Ovary (tissue), 9 donors: ENCODE data around the gene MLF2. TPM values are rescaled to one million over a fixed set of nuclear protein-coding genes. Genes with fewer than 3 reads are reported as not detected.

Experiments
- DNase-seq, 5 donors: peaks; one replicate each; pipeline ENCODE4 v3.0.0-alpha.2; 2019 to 2020
- H3K27ac ChIP-seq, 2 donors: fragments of 200-600 bp; one replicate each; pipeline versions ENCODE4 v1.5.1 to v1.8.0; 2019 to 2022
- H3K27me3 ChIP-seq: fragments of 200-600 bp; one replicate; pipeline ENCODE4 v1.8.0; 2022
- H3K36me3 ChIP-seq: fragments of 200-600 bp; sonication (generic); one replicate; pipeline ENCODE4 v1.5.1; 2019
- H3K4me1 ChIP-seq: one replicate; pipeline ENCODE4 v1.8.1; 2013; ENCODE audit warnings: mild to moderate bottlenecking, moderate library complexity; ENCODE audit not compliant: insufficient read depth
- H3K4me3 ChIP-seq: fragments of 200-600 bp; sonication (generic); one replicate; pipeline ENCODE4 v1.5.1; 2017
- H3K9me3 ChIP-seq, 2 donors: fragments of 200-600 bp in 1 of 2; sonication (generic) in 1 of 2; one replicate each; pipeline versions ENCODE4 v1.5.1 to v1.8.1; 2013 to 2019; ENCODE audit warnings: mild to moderate bottlenecking in 1 of 2, moderate library complexity in 1 of 2
- EP300 ChIP-seq: sonication (generic); formaldehyde crosslinking; IDR thresholded peaks from one replicate; pipeline ENCODE4 v1.6.1; 2017; ENCODE audit warnings: antibody characterized with exemption
- POLR2A ChIP-seq: fragments of 450-650 bp; IDR thresholded peaks from one replicate; pipeline ENCODE4 v1.6.1; 2017; ENCODE audit warnings: antibody characterized with exemption, mild to moderate bottlenecking, moderate library complexity
- WGBS, 3 donors: extraction: QIAGEN DNeasy Blood & Tissue Kit in 1 of 3; methylation state at CpG; one replicate each; pipeline versions ENCODE4 v1.1.5 to v1.1.7; 2013 to 2017; 5-methylcytosine and 5-hydroxymethylcytosine counted together
- intact Hi-C, 4 donors: fragments of 100-400 bp; cut with DNase I; formaldehyde crosslinking; loops; one replicate each; pipeline versions ENCODE4 v1.11.0 to v1.15.1; 2022 to 2023
- polyA plus RNA-seq, 2 donors: library from polyadenylated mRNA; stranded (reverse); fragments of 200-250 nt in 1 of 2; fragments of 350-450 nt in 1 of 2; fragmentation: Illumina TruSeq in 1 of 2; extraction: RNeasy Lipid Tissue Mini Kit (QIAGEN cat#74804) in 1 of 2; gene quantifications; one replicate each; pipeline ENCODE4 v1.2.3, GENCODE V29; 2013 to 2014
- total RNA-seq, 7 donors: library from RNA; depleted of rRNA in 2 of 7; stranded (reverse); fragments of >200 nt in 2 of 7; fragmentation: NEBNext Ultra II Directional in 3 of 7; extraction: Animal tissue kit (Norgen Biotek cat#: 25700) in 3 of 7; gene quantifications; one replicate each; pipeline versions ENCODE4 v1.1.0 to v1.2.4, GENCODE V29; 2016 to 2023
- TF ChIP-seq, protein P1 (sequence below), 3 donors: fragments of 450-650 bp in 2 of 3; fragments of 200-600 bp in 1 of 3; IDR thresholded peaks; one replicate each; pipeline versions ENCODE4 v1.5.1 to v1.8.0; 2016 to 2022; ENCODE audit warnings: antibody characterized with exemption in 3 of 3, mild to moderate bottlenecking in 1 of 3
- donor health status: DM: no; HTN: no; CAD: no; lungs with moderate emphysema.
- donor health status: DM: no; HTN: no; CAD: no.
- donor health status: Bipolar disorder and iron deficiency.
- donor health status: DM: yes; HTN: yes; CAD: no.
- donor health status: DM: no; HTN: no; CAD: no.
- donor health status: DM: yes; HTN: yes; CAD: no.

Gene MLF2
- total and polyA plus RNA-seq, 9 donors: 64.1 to 162 (median 140) TPM

DNA sequence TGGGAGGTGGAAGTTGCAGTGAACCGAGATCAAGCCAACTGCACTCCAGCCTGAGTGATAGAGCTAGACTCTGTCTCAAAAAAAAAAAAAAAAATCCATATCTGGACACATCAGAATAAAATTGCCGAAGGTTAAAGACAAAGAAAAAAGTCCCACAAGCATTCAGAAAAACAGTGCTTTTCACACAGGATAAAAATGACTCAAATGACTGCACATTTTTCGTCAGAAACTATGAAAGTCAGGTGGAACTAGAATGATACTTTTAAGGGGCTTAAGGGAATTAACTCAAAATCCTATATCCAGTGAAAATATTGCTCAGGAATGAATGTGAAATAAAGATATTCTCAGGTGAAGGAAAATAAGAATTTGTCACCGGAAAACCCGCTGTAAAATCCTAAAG is 16.2 kb downstream of the MLF2 start:
- intact Hi-C loops: loop anchor here (5.0 to 10.0 kb wide), 4 partner anchors 41 to 91 kb away; partner anchors contain the start of genes GPR162 (in 2 of the 4), CD4 (in 1 of the 4) and P3H3 (in 1 of the 4)
- TF ChIP-seq EP300 (no peak), POLR2A (no peak)
- TF ChIP-seq, protein P1, sequence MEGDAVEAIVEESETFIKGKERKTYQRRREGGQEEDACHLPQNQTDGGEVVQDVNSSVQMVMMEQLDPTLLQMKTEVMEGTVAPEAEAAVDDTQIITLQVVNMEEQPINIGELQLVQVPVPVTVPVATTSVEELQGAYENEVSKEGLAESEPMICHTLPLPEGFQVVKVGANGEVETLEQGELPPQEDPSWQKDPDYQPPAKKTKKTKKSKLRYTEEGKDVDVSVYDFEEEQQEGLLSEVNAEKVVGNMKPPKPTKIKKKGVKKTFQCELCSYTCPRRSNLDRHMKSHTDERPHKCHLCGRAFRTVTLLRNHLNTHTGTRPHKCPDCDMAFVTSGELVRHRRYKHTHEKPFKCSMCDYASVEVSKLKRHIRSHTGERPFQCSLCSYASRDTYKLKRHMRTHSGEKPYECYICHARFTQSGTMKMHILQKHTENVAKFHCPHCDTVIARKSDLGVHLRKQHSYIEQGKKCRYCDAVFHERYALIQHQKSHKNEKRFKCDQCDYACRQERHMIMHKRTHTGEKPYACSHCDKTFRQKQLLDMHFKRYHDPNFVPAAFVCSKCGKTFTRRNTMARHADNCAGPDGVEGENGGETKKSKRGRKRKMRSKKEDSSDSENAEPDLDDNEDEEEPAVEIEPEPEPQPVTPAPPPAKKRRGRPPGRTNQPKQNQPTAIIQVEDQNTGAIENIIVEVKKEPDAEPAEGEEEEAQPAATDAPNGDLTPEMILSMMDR (IDR thresholded peaks at IDR 0.05): no peak
- H3K27me3 ChIP-seq: no peaks in the 10 kb centered on the region
- H3K36me3 ChIP-seq: no peaks in the 10 kb centered on the region
- no peaks in the 10 kb centered on the region for H3K4me1 ChIP-seq
- H3K9me3 ChIP-seq: no peaks in the 10 kb centered on the region
- H3K4me3 ChIP-seq: no peak overlapping the region
- DNase-seq: no peak
- WGBS, 3 donors: 92 to 95% (median 95%) methylated on average over 5 of the region's 5 CpGs
- no peak overlapping the region for H3K27ac ChIP-seq

DNA sequence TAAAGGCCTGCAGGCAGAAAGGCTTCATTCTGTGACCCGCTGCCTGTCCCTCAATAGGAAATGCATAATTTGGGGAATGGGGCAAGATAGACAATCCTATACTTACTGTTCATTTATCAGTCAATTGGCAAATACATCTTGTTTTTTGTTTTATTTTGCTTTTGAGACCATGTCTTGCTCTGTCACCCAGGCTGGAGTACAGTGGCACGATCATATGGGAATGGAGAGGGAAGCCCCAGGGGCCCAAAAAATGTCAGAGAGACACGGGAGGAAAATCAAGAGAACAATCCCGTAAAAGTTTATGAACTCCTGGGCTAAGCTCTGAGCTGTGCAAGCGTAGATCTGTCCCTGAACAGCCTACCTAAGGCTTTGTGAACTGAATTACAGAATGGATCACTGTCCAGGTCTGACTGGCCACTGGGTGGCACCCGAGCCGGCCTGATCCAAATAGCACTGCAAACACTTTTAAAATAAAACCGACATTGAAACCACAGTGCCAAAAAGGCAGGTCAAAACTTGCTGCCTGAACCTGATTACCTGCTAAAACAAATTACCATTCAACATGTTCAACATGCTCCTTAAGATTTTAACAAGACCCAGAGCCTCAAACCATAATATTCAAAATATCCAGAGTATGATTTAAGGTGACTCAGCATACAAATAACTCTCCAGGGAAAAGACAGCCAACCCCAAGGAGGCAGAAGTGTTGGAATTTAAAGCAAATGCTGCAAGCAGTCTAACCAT is 17.3 kb downstream of the MLF2 start:
- Histone ChIP-seq H3K4me3 (no peak overlapping the region), H3K9me3 (no peaks in the 10 kb centered on the region), H3K4me1 (no peaks in the 10 kb centered on the region), H3K27me3 (no peaks in the 10 kb centered on the region), H3K36me3 (peaks cover under 1% of the 10 kb centered on the region), H3K27ac (no peak overlapping the region)
- WGBS, 3 donors: 25 to 27% (median 26%) methylated on average over 8 of the region's 8 CpGs
- DNase-seq: peak; percentile 54 to 79 (median 75)
- TF ChIP-seq EP300 (no peak), POLR2A (no peak)
- TF ChIP-seq, protein P1 (IDR thresholded peaks at IDR 0.05): peak; percentile 63 to 76 (median 71)
- intact Hi-C loops: loop anchor here (5.0 to 10.0 kb wide), 4 partner anchors 42 to 92 kb away; partner anchors contain the start of genes GPR162 (in 2 of the 4), CD4 (in 1 of the 4) and P3H3 (in 1 of the 4)

DNA sequence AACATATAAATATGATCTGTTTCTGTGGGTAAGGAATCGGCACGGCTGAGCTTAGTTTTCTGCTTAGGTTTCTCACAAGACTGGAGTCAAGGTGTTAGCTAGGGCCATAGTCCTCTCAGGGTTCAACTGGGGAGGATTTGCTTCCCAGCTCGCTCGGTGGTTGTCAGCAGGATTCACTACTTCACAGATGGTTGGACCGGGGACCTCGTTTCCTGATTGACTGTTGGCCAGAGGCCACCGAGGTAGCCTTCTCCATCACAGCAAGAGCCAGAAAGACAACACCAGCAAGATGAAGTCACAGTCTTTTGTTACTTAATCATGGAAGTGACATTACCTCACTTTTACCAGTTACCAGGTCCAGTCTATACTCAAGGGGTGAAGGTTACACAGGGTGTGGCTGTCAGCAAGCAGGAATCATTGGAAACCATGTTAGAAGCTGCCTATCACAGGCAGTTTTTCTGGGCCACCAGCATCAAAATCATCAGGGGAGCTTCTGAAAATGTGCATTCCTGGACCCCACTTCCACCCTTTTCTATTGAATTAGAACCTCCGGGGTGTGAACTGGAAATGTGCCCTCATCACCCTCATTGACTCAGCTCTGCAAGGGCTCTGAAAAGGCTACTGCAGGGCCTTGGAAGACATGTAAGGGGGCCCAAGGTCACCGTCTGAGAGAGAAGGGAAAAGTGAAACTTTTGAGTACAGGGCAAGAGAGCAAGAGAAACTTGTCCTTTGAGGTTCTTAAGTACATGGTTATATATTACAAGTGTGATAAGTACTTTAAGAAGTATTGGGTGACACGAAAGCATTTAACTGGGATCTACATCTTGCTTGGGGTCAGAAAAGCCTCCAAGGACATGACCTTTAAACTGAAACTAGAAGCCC is 18.2 kb downstream of the MLF2 start:
- H3K9me3 ChIP-seq: no peaks in the 10 kb centered on the region
- peaks cover 3% of the 10 kb centered on the region for H3K36me3 ChIP-seq
- H3K4me1 ChIP-seq: no peaks in the 10 kb centered on the region
- intact Hi-C loops: loop anchor here (5.0 to 10.0 kb wide), 4 partner anchors 43 to 93 kb away; partner anchors contain the start of genes GPR162 (in 2 of the 4), CD4 (in 1 of the 4) and P3H3 (in 1 of the 4)
- TF ChIP-seq POLR2A (no peak), EP300 (no peak)
- TF ChIP-seq, protein P1 (IDR thresholded peaks at IDR 0.05): no peak
- DNase-seq: no peak
- 64 to 78% (median 66%) methylated on average over 10 of the region's 10 CpGs for WGBS, 3 donors
- H3K27ac ChIP-seq: no peak overlapping the region
- no peak overlapping the region for H3K4me3 ChIP-seq
- H3K27me3 ChIP-seq: no peaks in the 10 kb centered on the region

DNA sequence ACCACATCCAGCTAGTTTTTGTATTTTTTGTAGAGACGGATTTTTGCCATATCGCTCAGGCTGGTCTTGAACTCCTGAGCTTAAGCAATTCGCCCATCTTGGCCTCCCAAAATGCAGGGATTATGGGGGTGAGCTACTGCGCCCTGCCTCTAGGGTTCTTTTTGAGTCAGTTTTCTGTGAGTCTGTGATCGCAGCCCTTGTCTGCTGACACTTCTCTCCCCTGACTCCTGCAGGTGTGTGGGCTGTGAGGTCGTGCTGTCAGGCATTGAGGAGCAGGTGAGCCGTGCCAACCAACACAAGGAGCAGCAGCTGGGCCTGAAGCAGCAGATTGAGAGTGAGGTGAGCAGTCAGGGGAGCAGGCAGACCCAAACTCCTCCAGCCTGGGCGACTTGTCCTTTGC is 22.8 kb downstream of the MLF2 start:
- no peaks in the 10 kb centered on the region for H3K4me1 ChIP-seq
- no peaks in the 10 kb centered on the region for H3K9me3 ChIP-seq
- no peak overlapping the region for H3K4me3 ChIP-seq
- no peaks in the 10 kb centered on the region for H3K27me3 ChIP-seq
- TF ChIP-seq POLR2A (no peak), EP300 (no peak)
- TF ChIP-seq, protein P1 (IDR thresholded peaks at IDR 0.05): no peak
- peaks cover 3% of the 10 kb centered on the region for H3K36me3 ChIP-seq
- no peak overlapping the region for H3K27ac ChIP-seq
- intact Hi-C loops: loop anchor here in 1 of 4 donors (10.0 kb wide), 1 partner anchor 55 kb away; the partner anchor contains the start of gene CD4
- 85 to 86% (median 85%) methylated on average over 8 of the region's 8 CpGs for WGBS, 3 donors
- DNase-seq: no peak
